ENCODE data around the gene GRAMD4. TPM values are rescaled to one million over a fixed set of nuclear protein-coding genes. Genes with fewer than 3 reads are reported as not detected.

GRAMD4 gene
- total RNA-seq, 1 experiment from 2014 or later, result 25.3 TPM

DNA sequence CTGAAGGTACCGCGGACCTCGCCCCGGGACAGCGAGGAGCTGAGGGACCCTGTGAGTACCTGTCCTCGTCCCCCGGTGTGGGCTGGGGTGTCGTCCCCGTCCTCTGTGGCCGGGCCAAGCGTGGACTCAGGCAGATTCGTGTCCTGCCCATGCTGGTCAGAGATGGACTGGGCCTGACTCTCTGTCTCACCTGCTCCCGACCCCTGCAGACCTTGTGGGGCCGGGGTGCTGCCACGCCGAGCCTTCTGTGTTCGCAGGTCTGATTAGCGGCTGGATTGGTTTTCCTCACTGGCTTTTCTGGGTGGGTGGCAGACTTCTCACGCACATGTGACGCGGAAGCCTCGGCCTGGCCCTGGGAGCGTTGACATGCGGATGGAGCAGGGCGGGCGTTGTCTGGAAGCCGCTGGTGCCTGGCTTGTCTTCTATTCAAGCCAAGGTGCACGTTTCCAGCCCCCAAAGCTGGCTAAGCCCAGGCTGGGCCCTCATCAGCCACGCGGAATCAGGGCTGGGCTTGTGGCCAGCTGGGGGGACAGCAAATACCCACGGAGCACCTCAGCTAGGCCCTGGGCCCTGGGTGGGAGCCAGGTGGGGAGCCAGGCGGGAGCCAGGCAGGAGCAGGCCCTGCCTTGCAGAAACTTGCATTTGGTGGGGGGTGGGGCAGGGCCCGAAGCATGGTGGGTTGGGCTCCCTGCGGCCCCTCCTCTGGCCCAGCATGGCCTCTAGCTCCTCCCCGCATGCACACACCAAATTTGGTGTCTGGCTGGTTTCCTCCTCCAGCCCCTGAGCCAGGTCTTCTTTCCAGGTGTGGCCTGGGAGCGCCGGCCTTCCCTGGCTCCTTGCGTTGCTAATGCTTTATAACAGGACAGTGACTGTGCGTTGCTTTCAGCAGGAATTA, 7.0 kb downstream of the GRAMD4 start:
- intact Hi-C loops (cut with micrococcal nuclease), result no loop called here
- Histone ChIP-seq H3K4me1 (ENCODE audit: insufficient read depth, low read length) (no peaks in the 10 kb centered on the region), H4K20me1 (ENCODE audit: low read length) (no peaks in the 10 kb centered on the region), H3K9ac (ENCODE audit: low read length) (no peak overlapping the region), H3K36me3 (ENCODE audit: low read depth, low read length) (no peaks in the 10 kb centered on the region), H3K9me2 (replicated peaks; ENCODE audit: low read length) (no peaks in the 10 kb centered on the region), H2AFZ (ENCODE audit: low read length) (no peak overlapping the region), H3K4me3 (ENCODE audit: low read length) (no peak overlapping the region), H3F3A (ENCODE audit: low read length, unreplicated experiment) (no peaks in the 10 kb centered on the region), H3K9me3 (ENCODE audit: low read length) (no peaks in the 10 kb centered on the region), H3K79me2 (ENCODE audit: low read length) (no peaks in the 10 kb centered on the region), H3K4me2 (ENCODE audit: low read length) (no peak overlapping the region), H3K27ac (ENCODE audit: low read length) (no peak overlapping the region), H3K27me3 (ENCODE audit: low read length) (no peaks in the 10 kb centered on the region)
- DNase-seq, result no peak
- no TSS peak for BruUV-seq (replicated peaks)
- ChIA-PET CTCF (no interaction called here), POLR2A (ENCODE audit: unreplicated experiment) (no interaction called here)
- ATAC-seq, result no peak
- no peak for TF ChIP-seq EZH2 (IDR thresholded peaks at IDR 0.05; ENCODE audit: low read length, unreplicated experiment)
- no peak for TF ChIP-seq EZH2phosphoT487 (IDR thresholded peaks at IDR 0.05; ENCODE audit: borderline replicate concordance, low read length)
- TF ChIP-seq, protein P1, sequence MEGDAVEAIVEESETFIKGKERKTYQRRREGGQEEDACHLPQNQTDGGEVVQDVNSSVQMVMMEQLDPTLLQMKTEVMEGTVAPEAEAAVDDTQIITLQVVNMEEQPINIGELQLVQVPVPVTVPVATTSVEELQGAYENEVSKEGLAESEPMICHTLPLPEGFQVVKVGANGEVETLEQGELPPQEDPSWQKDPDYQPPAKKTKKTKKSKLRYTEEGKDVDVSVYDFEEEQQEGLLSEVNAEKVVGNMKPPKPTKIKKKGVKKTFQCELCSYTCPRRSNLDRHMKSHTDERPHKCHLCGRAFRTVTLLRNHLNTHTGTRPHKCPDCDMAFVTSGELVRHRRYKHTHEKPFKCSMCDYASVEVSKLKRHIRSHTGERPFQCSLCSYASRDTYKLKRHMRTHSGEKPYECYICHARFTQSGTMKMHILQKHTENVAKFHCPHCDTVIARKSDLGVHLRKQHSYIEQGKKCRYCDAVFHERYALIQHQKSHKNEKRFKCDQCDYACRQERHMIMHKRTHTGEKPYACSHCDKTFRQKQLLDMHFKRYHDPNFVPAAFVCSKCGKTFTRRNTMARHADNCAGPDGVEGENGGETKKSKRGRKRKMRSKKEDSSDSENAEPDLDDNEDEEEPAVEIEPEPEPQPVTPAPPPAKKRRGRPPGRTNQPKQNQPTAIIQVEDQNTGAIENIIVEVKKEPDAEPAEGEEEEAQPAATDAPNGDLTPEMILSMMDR (conservative IDR thresholded peaks at IDR 0.05; ENCODE audit: low read depth, low read length), result no peak

DNA sequence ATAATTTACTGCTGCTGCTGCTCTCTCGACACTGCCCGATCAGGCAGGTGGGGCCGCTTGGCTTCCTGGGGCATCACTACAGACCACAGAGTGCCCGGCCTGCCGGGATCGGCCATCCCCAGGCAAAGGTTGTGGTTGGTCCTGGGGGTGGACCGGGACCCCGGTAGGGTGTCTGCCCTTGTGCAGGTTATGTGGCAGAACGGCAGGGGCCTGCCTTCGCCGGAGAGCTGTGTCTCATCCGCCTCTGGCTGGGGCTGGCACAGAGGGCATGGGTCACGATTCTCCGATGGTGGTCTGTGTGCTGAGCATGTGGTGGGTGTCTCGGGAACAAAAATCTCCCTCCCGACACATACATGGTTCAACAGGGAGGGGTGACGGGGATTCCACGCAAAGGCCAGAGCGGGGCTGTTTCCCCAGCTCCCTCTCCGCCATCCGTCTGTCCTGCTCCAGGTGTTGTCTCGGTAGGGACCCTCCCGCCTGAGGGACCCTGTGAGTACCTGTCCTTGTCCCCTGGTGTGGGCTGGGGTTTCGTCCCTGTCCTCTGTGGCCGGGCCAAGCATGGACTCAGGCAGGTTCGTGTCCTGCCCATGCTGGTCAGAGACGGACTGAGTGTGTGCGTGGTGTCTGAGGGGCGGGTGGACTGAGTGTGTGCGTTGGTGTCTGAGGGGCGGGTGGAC, 7.8 kb downstream of the GRAMD4 start:
- Histone ChIP-seq H3K9me2 (replicated peaks; ENCODE audit: low read length) (no peaks in the 10 kb centered on the region), H3K27ac (ENCODE audit: low read length) (no peak overlapping the region), H2AFZ (ENCODE audit: low read length) (no peak overlapping the region), H3K4me1 (ENCODE audit: insufficient read depth, low read length) (no peaks in the 10 kb centered on the region), H3K36me3 (ENCODE audit: low read depth, low read length) (no peaks in the 10 kb centered on the region), H3K9ac (ENCODE audit: low read length) (no peak overlapping the region), H3K4me2 (ENCODE audit: low read length) (no peak overlapping the region), H3F3A (ENCODE audit: low read length, unreplicated experiment) (no peaks in the 10 kb centered on the region), H3K9me3 (ENCODE audit: low read length) (no peaks in the 10 kb centered on the region), H3K27me3 (ENCODE audit: low read length) (no peaks in the 10 kb centered on the region), H4K20me1 (ENCODE audit: low read length) (no peaks in the 10 kb centered on the region), H3K4me3 (ENCODE audit: low read length) (no peak overlapping the region), H3K79me2 (ENCODE audit: low read length) (no peaks in the 10 kb centered on the region)
- DNase-seq (no peak), ATAC-seq (no peak)
- ChIA-PET CTCF (no interaction called here), POLR2A (ENCODE audit: unreplicated experiment) (no interaction called here)
- BruUV-seq (replicated peaks), result no TSS peak
- TF ChIP-seq EZH2phosphoT487 (IDR thresholded peaks at IDR 0.05; ENCODE audit: borderline replicate concordance, low read length), result no peak
- TF ChIP-seq, protein P1 (conservative IDR thresholded peaks at IDR 0.05; ENCODE audit: low read depth, low read length), result no peak
- TF ChIP-seq EZH2 (IDR thresholded peaks at IDR 0.05; ENCODE audit: low read length, unreplicated experiment), result no peak
- intact Hi-C loops (cut with micrococcal nuclease), result no loop called here

DNA sequence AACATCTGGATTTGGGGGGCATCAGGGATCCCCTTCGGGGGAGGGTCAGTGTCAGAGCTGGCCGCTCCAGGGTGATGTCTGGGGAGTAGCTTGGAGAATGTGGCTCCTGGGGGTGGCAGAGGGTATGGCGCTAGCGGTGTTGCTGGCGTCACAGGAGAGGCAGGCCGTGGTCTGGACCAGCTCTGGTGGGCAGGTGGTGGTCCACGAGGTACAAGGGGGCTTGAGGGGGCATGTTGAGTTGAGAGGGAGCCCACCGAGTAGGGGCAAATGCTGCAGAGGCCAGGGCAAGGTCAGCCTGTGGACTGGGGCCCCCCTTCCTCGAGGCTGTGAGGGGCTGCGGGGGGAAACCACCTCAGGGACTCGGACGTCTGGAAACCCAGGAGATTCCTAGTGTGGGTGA, 8.6 kb downstream of the GRAMD4 start:
- Histone ChIP-seq H3K36me3 (ENCODE audit: low read depth, low read length) (no peaks in the 10 kb centered on the region), H3K27me3 (ENCODE audit: low read length) (no peaks in the 10 kb centered on the region), H3K27ac (ENCODE audit: low read length) (no peak overlapping the region), H3K4me1 (ENCODE audit: insufficient read depth, low read length) (no peaks in the 10 kb centered on the region), H3K79me2 (ENCODE audit: low read length) (no peaks in the 10 kb centered on the region), H3K9ac (ENCODE audit: low read length) (no peak overlapping the region), H3K4me2 (ENCODE audit: low read length) (no peak overlapping the region), H3K4me3 (ENCODE audit: low read length) (no peak overlapping the region), H3K9me3 (ENCODE audit: low read length) (no peaks in the 10 kb centered on the region), H2AFZ (ENCODE audit: low read length) (no peak overlapping the region), H3K9me2 (replicated peaks; ENCODE audit: low read length) (no peaks in the 10 kb centered on the region), H4K20me1 (ENCODE audit: low read length) (no peaks in the 10 kb centered on the region), H3F3A (ENCODE audit: low read length, unreplicated experiment) (no peaks in the 10 kb centered on the region)
- ChIA-PET CTCF (no interaction called here), POLR2A (ENCODE audit: unreplicated experiment) (no interaction called here)
- no peak for ATAC-seq
- TF ChIP-seq, protein P1 (conservative IDR thresholded peaks at IDR 0.05; ENCODE audit: low read depth, low read length), result no peak
- TF ChIP-seq EZH2phosphoT487 (IDR thresholded peaks at IDR 0.05; ENCODE audit: borderline replicate concordance, low read length) (no peak), EZH2 (IDR thresholded peaks at IDR 0.05; ENCODE audit: low read length, unreplicated experiment) (no peak)
- no TSS peak for BruUV-seq (replicated peaks)
- intact Hi-C loops (cut with micrococcal nuclease), result no loop called here
- no peak for DNase-seq
